Body of pancreas (tissue), 4 donors: ENCODE data around the gene DNAJC24. TPM values are rescaled to one million over a fixed set of nuclear protein-coding genes. Genes with fewer than 3 reads are reported as not detected.

Experiments
- ATAC-seq: fragments of 150-250 bp; one replicate; pipeline ENCODE4 v1.9.1; 2016
- DNase-seq, 4 donors: peaks; one replicate each; pipeline ENCODE4 v3.0.0-alpha.2; 2019
- H3K27ac ChIP-seq, 4 donors: fragments of 200-600 bp; sonication (generic); 1 replicate in 3 of 4; 2 replicates in 1 of 4; pipeline versions ENCODE4 v1.5.1 to v1.6.1; 2016 to 2019; ENCODE audit warnings: mild to moderate bottlenecking in 1 of 4, mixed read lengths in 1 of 4, moderate library complexity in 1 of 4
- H3K27me3 ChIP-seq, 2 donors: fragments of 200-600 bp; sonication (generic); one replicate each; pipeline ENCODE4 v1.6.0; 2016; ENCODE audit warnings: mild to moderate bottlenecking in 1 of 2
- H3K36me3 ChIP-seq, 2 donors: fragments of 200-600 bp; sonication (generic); replicated peaks in 1 of 2; 2 replicates each; pipeline ENCODE4 v1.5.1; 2016; ENCODE audit warnings: low read depth in 2 of 2; ENCODE audit not compliant: insufficient read depth in 1 of 2
- H3K4me1 ChIP-seq: fragments of 200-600 bp; sonication (generic); one replicate; pipeline ENCODE4 v1.6.0; 2016
- H3K4me3 ChIP-seq, 2 donors: fragments of 200-600 bp; sonication (generic); 1 replicate in 1 of 2; 2 replicates in 1 of 2; pipeline ENCODE4 v1.5.1; 2016 to 2019
- H3K9me3 ChIP-seq, 3 donors: fragments of 200-600 bp; sonication (generic); 1 replicate in 2 of 3; 2 replicates in 1 of 3; pipeline ENCODE4 v1.5.1; 2016
- POLR2A ChIP-seq, 3 donors: fragments of 450-650 bp; IDR thresholded peaks; one replicate each; pipeline ENCODE4 v1.6.1; 2016; ENCODE audit warnings: antibody characterized with exemption in 3 of 3, mild to moderate bottlenecking in 2 of 3
- WGBS, 2 donors: methylation state at CpG; one replicate each; pipeline ENCODE4 v1.1.5; 2017; 5-methylcytosine and 5-hydroxymethylcytosine counted together
- intact Hi-C: fragments of 100-400 bp; cut with DNase I; formaldehyde crosslinking; loops from one replicate; pipeline ENCODE4 v1.15.1; 2023
- total RNA-seq, 2 donors: library from RNA; depleted of rRNA; stranded (reverse); fragments of >200 nt; gene quantifications; one replicate each; pipeline ENCODE4 v1.1.0, GENCODE V29; 2016
- TF ChIP-seq, protein P1 (sequence below), 7 experiments: fragments of 450-650 bp in 4 of 7; fragments of 200-600 bp in 3 of 7; sonication (generic) in 3 of 7; IDR thresholded peaks; one replicate each; pipeline ENCODE4 v1.5.1; 2016 to 2019; ENCODE audit warnings: antibody characterized with exemption in 7 of 7

The DNAJC24 gene
- total RNA-seq, 2 donors from 2014 or later = 16.1 to 32.3 TPM

GRCh38 chr11:31355131-31355530 is 14.5 kb upstream of the DNAJC24 start:
- H3K4me1 ChIP-seq = no peaks in the 10 kb centered on the region
- no peaks in the 10 kb centered on the region for H3K9me3 ChIP-seq
- TF ChIP-seq, protein P1, sequence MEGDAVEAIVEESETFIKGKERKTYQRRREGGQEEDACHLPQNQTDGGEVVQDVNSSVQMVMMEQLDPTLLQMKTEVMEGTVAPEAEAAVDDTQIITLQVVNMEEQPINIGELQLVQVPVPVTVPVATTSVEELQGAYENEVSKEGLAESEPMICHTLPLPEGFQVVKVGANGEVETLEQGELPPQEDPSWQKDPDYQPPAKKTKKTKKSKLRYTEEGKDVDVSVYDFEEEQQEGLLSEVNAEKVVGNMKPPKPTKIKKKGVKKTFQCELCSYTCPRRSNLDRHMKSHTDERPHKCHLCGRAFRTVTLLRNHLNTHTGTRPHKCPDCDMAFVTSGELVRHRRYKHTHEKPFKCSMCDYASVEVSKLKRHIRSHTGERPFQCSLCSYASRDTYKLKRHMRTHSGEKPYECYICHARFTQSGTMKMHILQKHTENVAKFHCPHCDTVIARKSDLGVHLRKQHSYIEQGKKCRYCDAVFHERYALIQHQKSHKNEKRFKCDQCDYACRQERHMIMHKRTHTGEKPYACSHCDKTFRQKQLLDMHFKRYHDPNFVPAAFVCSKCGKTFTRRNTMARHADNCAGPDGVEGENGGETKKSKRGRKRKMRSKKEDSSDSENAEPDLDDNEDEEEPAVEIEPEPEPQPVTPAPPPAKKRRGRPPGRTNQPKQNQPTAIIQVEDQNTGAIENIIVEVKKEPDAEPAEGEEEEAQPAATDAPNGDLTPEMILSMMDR (IDR thresholded peaks at IDR 0.05) = no peak
- WGBS, 2 donors = 44 to 58% methylated on average over 2 of the region's 2 CpGs
- no peak overlapping the region for H3K27ac ChIP-seq
- no peaks in the 10 kb centered on the region for H3K27me3 ChIP-seq
- intact Hi-C loops = no loop called here
- H3K36me3 ChIP-seq = no peaks in the 10 kb centered on the region
- DNase-seq (no peak), ATAC-seq (no peak)
- H3K4me3 ChIP-seq = no peak overlapping the region

- no peak for DNase-seq
- Histone ChIP-seq H3K27ac (no peak overlapping the region), H3K9me3 (no peaks in the 10 kb centered on the region), H3K4me3 (no peak overlapping the region), H3K4me1 (no peaks in the 10 kb centered on the region), H3K27me3 (no peaks in the 10 kb centered on the region), H3K36me3 (no peaks in the 10 kb centered on the region)
- WGBS, 2 donors = 84 to 86% methylated on average over 5 of the region's 5 CpGs
- ATAC-seq = no peak
- TF ChIP-seq, protein P1 (IDR thresholded peaks at IDR 0.05) = no peak
- TF ChIP-seq POLR2A (IDR thresholded peaks at IDR 0.05) = no peak
- intact Hi-C loops = no loop called here
Measured at GRCh38 chr11:31355817-31356216, 13.8 kb upstream of the DNAJC24 start.

GRCh38 chr11:31361743-31362142 is 7.9 kb upstream of the DNAJC24 start:
- Histone ChIP-seq H3K9me3 (no peaks in the 10 kb centered on the region), H3K27ac (no peak overlapping the region), H3K4me1 (no peaks in the 10 kb centered on the region), H3K4me3 (no peak overlapping the region), H3K36me3 (no peaks in the 10 kb centered on the region), H3K27me3 (no peaks in the 10 kb centered on the region)
- ATAC-seq (no peak), DNase-seq (no peak)
- intact Hi-C loops = no loop called here
- 80 to 85% methylated on average over 4 of the region's 4 CpGs for WGBS, 2 donors
- no peak for TF ChIP-seq POLR2A (IDR thresholded peaks at IDR 0.05)
- TF ChIP-seq, protein P1 (IDR thresholded peaks at IDR 0.05) = no peak

- no peaks in the 10 kb centered on the region for H3K27me3 ChIP-seq
- peaks cover 13% of the 10 kb centered on the region for H3K4me1 ChIP-seq
- no peak for DNase-seq
- H3K27ac ChIP-seq = no peak overlapping the region
- 70 to 84% methylated on average over 4 of the region's 4 CpGs for WGBS, 2 donors
- H3K4me3 ChIP-seq = no peak overlapping the region
- TF ChIP-seq, protein P1 (IDR thresholded peaks at IDR 0.05) = no peak
- TF ChIP-seq POLR2A (IDR thresholded peaks at IDR 0.05) = no peak
- intact Hi-C loops = no loop called here
- no peak for ATAC-seq
- H3K9me3 ChIP-seq = no peaks in the 10 kb centered on the region
- no peaks in the 10 kb centered on the region for H3K36me3 ChIP-seq
Measured at GRCh38 chr11:31366795-31367194, 2.9 kb upstream of the DNAJC24 start.

DNA sequence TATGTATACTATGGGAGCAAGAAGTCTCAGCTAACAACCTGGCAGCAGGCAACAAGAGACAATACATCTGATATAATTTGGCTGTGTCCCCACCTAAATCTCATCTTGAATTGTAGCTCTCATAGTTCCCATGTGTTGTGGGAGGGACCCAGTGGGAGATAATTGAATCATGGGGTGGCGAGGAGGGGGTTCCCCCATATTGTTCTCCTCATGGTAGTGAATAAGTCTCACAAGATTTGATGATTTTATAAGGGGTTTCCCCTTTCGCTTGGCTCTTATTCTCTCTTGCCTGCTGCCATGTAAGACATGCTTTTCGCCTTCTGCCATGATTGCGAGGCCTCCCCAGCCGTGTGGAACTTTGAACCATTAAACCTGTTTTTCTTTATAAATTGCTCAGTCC is 6.2 kb downstream of the DNAJC24 start:
- no peaks in the 10 kb centered on the region for H3K27me3 ChIP-seq
- peaks cover 9% of the 10 kb centered on the region for H3K4me1 ChIP-seq
- no peak overlapping the region for H3K4me3 ChIP-seq
- no peaks in the 10 kb centered on the region for H3K36me3 ChIP-seq
- no peak for ATAC-seq
- no peak overlapping the region for H3K27ac ChIP-seq
- 96 to 100% methylated on average over 4 to 5 of the region's 5 CpGs for WGBS, 2 donors
- TF ChIP-seq, protein P1 (IDR thresholded peaks at IDR 0.05) = no peak
- TF ChIP-seq POLR2A (IDR thresholded peaks at IDR 0.05) = no peak
- H3K9me3 ChIP-seq = no peaks in the 10 kb centered on the region
- intact Hi-C loops = no loop called here
- DNase-seq = no peak
